Stimulated activated CD4-positive, alpha-beta T cell treated with anti-CD3 and anti-CD28 coated beads, Interleukin-4, amount 100 ng/mL, for 1 hour (primary cell): ENCODE data around the gene NPSR1.

Experiments used
- DNase-seq: peaks from one replicate; pipeline ENCODE4 v3.0.0-alpha.2; 2020

Gene NPSR1

DNA sequence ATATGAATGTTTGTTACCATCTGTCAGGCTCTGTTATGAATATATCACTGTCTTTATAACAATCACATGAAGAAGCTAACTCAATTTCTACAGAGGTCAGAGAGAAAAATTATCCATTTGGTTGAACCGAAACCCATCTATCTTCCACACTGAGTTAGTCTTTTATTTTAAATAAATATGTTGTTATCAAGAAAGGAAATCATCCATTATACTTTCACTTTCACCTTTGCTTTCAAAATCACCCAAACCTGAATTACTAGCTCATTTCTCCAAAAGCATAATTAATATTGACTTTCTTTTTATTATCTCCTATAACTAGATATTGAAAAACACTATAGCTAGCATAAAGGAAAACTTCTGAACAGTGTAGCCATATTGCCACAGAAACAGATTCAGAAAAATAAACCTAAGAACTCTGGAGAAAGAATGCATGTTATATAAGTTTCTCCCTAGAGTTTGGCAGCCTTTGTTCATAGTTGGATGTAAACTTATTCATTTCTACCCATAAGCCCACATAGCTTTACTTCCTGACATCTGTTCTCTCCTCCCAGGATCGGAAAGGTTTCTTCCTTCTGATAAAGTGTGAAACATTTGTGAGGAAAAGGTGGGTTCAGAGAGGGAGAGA, 66.0 kb downstream of the NPSR1 start:
- DNase-seq: no peak

DNA sequence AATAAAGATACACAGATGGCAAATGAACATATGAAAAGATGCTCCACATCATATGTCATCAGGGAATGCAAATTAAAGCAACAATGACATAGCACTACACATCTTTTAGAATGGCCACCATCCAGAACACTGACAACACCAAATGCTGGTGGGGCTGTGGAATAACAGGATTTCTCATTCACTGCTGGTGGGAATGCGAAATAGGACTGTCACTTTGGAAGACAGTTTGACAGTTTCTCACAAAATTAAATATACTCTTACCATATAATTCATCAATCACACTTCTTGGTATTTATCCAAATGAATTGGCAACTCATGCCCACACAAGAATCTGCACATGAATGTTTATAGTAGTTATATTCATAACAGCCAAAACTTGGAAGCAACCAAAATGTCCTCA, 68.2 kb downstream of the NPSR1 start:
- no peak for DNase-seq

DNA sequence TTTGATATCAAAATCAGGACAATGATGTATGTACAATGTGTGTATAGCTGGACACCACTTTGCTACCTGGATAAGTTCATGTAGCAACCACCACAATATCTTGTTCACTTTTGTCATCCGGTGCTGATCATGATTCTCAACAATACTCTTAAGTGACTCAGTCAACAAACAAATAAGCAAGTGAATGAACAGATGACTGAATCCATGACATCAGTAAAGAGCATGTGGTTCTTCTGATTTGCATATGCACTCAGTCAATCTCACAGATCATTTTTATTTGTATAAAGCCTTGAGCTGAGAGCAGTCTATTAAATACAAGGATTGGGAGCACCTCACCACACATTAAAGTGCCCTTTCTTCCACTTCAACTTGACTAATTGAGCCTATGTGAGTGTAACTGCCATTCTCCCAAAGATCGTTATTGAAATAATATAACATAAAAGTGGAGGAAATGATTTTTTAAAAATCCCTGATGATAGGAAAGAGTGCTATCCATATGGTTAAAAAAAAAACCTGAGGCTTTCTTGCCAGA, 69.5 kb downstream of the NPSR1 start:
- no peak for DNase-seq

DNA sequence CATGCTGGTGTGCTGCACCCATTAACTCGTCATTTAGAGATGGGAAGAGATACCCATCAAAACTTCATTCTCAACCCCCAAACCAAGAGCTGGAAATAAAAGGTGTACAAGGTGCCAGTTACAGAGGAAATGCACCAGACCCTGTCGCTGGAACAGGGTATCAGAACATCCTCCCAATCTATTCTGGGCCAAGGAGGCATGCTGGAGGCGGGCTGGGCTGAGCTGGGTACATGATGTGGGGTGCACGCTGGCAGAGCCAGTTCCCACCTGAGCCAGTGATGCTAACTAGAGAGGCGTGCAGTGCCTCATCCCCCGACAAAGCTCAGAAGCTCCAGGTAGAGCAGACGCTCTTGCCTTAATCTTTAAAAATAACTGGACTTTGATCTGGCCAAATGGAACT, 70.1 kb downstream of the NPSR1 start:
- no peak for DNase-seq

DNA sequence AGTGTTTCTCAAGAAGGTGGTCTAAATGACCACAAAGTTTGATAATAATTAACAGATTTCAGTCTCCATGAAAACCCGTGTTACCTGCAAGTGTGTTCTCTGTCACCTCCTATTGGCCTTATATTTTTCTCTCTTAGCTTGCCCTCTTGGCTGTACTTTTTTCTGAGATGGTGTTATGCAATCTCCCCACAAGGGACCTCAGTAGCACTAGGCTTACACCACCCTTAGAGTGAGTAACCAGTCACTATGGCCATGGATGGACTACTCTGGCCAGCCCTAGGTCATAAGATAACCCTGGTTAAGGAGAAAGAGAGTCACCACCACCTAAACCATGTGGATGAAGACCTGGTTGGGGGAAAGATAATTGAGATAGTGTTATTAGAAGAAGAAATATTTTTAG, 76.8 kb downstream of the NPSR1 start:
- DNase-seq: no peak

DNA sequence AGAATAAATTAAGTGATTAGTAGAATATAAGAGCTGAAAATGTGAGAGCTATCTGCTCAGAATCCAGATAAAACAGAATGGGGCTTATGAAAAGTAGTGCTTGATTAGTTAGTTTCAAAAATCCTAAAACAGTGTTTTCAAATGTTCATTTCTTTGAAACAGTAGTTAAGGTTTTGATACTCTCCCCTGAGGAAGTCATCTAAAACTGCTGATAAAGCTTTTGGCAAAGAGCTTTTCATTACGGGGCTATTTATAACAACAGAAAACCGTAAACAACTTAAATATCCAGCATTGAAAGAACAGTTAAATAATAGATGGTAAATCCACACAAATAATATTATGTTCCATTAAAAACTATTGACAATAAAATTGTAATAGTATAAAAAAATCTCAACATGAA, 77.5 kb downstream of the NPSR1 start:
- DNase-seq: no peak

DNA sequence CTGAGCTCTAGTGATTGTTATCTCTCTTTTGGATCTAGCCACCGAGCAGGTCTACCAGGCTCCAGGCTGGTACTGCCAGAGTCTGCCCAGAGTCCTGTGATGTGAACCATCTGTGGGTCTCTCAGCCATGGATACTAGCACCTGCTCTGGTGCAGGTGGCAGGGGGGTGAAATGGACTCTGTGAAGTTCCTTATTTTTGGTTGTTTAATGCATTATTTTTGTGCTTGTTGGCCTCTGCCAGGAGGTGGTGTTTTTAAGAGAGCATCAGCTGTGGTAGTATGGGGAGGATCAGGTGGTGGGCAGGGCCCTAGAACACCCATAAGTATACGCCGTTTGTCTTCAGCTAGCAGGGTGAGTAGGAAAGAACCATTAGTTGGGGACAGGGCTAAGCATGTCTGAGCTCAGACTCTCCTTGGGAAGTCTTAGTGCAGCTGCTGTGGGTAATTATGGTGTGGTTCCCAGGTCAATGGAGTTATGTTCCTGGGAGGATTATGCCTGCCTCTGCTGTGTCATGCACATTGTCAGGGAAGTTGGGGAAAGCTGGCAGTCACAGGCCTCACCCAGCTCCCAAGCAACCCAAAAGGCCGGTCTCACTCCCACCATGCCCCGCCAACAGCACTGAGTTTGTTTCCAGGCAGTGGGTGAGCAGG, 81.8 kb downstream of the NPSR1 start:
- no peak for DNase-seq

DNA sequence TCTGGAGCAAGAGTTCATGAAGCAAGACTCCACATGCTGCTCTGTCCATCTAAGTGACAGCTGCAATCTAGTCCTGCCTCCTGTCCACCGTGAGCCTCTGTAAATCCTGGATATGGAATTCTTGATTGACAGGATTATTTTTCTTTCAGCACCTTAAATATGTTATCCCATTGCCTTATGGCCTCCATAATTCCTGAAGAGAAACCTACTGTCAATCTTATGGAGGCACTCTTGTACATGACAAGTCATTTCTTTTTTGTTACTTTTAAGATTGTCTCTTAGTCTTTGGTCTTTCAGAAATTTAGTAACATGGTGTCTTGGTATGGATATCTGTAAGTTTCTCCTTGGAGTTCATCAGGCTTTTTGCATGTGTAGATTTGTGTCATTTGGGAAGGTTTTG, 82.8 kb downstream of the NPSR1 start:
- no peak for DNase-seq

DNA sequence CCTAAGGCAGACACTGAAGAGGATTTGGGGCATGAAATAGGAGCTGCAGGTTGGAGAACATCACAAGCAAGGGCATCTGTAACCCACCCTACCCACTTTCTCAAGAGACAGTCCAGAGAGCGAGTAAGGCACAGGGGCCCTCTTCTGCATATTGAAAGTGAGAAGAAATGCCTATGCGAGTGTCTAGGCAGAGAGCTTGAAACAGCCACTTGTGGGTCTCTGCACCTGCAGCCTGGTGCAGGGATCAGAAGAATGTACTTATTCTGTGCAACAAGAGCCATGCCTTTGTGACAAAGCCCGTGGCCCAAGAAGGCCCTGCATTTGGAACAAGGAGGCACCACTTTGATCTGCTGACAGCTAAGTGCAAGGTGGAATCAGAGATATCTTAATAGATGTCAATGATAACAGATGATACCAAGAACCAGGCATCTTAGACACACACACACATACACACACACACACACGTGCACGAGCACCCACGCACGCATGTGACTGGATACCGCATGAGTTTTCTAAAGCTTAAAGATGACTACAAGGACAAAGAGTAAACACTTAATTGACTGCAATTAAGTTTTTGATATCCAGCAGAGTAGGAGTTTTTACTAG, 89.3 kb downstream of the NPSR1 start:
- DNase-seq: no peak

DNA sequence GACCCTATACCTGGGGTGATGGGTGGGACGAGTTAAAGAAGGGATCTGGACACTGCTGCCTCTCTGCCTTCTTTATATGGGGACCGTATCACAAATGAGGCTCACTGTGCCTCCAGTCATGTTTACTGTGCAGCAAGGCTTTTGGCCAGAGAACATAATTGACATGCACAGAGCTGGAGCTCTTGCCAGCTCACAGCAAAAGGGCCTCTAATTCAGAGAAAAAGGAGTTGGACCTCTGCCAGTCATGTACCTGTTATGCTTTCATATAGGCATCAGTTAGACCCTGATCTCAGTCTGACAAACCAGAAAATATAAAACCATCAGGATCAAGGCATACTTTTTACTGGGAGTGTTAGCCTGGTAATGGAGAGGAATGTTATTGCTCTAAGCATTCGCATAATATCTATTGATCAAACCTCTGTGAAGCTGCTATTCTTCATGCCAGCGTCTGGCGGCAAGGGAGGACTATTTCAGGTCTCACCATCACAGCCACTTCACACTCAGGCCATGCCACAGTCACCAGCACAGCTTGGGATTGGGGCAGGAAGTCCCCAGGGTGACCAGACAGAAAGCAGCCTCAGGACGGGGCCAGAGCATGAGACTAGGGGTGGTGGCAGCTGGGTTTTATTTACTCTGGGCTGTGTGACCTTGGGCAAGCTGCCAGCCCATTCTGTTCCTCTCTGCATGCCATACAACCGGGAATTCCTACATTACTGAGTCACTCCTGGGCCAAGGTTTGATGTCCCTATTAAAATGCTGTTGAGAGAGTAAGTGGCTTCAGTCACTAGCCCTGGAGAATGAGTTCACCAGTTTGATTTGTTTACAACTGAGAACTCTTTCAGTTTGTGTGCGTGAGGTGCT, 90.1 kb downstream of the NPSR1 start:
- DNase-seq: no peak

DNA sequence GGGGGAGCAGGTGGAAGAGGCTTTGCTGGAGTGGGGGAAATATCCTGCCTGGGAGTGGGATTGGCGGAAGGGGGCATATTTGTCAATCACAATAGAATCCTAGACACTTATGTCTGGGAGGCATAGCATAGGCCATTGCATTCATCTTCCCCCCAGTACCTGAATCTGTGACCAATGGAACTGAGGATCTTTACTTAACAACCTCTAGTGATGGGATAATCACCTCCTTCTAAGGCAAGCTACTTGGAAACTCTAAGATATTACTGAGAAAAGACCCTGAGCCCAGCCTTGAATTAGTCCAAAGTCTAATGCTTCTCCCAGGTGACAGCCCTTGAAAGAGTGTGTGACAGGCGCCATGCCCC, 90.7 kb downstream of the NPSR1 start:
- no peak for DNase-seq

DNA sequence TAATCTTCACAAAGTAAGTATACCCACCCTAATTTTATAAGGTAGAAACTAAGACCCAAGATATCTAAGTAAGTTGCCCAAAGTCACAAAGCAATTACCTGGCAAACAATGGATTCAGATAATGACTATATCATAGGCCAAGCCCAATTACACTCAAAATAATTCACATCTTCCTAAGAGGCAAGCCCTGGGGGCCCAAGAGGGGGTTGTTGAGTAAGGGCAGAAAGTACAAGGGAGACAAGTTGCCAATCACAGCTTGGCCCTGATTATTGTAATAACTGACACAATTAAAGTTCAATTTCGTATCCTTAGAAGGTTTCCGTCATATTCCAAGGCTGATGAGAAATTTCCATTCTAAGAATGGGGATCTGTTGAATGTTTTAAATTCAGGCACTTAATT, 91.4 kb downstream of the NPSR1 start:
- no peak for DNase-seq

DNA sequence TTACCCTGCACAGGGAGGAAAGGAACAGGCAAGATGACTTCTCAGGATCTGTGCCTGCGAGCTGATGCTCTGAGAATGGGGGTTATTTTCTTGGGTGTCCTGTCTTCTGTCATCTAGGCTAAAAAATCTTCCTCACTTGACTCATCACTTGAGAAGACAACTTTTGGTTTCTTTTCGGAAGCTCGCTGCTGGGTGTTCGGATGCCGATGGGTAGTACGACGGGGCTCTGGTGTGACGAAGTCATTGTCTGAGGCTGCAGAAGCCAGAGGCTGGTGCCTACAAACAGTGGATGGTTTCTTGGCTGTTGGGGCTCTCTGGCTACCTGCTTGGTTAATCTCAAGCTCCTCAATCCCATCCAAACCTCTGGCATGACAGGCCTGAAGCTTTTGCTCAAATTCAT, 92.2 kb downstream of the NPSR1 start:
- DNase-seq: no peak

DNA sequence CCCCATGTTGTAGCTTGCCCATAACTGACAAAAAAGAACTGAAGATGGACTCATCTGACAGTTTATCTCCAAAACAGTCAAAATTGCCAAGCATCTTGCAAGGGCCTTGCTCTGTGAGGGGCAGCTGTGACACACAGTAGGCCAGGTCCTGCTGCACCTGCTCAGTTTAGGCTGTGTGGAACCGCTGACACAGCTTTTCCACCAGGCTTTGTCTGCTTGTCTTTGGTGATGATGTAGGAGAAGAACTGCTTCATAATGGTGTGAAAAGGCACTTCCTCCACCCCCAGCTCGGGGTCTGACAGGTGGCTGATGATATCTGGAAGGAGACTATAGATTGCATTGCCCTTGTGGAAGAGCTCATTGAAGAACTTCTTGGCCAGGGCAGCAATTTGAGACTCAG, 92.6 kb downstream of the NPSR1 start:
- DNase-seq: no peak

DNA sequence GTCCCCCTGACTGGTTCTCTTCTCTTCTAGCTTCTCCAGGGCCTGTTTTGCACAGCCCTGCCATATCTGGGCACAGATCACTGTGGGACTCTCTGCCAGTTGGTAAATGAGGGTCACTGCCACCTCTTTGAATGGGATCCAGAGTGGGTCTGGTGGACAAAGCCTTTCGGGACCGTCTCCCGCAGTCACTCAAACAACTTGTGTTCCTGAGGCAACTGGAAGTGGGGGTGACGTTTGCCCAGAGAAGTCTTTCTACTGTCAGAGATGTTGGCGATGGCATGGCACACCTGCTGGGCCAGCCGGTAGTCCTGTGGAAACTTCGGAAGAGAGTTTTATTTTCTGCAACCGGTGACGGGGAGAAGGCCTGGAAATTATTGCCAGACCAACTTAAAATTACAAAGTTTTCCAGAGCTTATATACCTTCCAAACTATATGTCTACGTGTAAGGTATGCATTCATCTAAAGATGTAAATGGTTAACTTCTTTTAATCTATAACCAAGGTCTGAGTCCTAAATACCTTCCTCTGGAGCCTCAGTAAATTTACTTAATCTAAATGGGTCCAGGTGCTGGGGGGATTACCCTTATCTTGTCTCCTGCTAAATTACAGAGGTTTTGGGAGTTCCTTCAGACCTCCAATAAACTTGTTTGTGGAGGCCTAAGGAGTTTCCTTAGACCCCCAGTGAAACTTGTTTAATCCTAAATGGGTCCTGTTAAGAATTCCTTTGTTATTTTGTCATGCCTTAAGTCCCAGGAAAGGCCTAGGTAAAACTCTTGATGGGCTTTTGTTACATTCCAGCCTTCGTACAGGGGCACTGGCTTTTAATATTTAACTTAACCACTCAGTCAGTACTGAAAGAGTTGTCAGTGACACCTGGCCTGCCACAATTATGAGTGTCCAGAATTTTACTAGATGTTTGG, 94.0 kb downstream of the NPSR1 start:
- DNase-seq: no peak

DNA sequence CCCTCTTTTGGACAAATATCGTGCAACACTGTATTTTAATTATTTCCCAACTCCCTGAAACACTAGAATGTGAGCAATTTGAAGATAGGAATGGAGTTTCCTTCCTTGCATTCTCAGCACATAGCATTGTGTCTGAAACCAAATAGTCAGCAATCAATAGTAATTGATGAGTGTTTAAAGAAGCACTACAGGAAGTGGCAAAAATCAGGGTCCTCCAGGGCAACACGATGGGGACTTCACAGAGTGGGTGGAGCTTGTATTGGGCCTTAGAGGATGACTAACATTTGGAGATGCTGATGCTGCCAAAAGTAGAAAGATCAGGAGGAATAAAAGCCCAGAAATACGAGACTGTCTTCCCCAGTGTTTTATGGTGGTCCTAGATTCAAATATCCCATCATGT, 94.9 kb downstream of the NPSR1 start:
- DNase-seq: no peak

DNA sequence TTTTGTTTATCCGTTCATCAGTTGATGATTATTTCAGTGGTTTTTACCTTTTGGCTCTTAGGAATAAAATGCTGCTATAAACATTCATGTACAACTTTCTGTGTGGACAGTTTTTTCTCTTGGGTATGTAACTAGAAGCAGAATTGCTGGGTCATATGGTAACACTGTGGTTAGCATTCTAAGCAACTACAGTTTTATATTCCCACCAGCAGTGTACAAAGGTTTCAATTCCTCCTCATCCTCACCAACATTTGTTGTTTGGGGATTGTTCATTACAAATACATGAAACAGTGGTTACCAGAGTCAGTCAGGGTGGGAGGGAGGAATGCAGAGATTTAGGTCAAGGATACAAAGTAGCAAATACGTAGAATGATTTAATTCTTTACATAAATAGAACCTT, 97.0 kb downstream of the NPSR1 start:
- DNase-seq: no peak

DNA sequence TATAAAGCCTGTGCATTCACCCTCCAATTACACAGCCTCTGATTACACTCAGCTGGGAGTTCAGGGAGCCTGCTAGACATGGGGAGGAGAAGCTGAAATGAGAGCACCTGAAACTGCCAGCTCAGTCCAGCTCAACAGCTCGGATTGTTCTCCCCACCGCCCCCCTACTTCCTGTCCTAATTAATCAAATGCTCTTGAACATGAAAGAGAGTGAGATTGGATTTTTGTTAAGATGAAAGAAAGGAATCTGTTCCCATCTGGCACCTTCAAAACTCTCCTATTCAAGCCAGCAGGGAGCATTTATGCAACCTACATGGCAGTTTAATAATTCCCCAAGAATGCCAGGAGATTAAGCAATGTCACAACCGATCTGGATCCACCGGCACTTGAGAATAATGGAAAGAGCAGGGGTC, 98.0 kb downstream of the NPSR1 start:
- DNase-seq: no peak

DNA sequence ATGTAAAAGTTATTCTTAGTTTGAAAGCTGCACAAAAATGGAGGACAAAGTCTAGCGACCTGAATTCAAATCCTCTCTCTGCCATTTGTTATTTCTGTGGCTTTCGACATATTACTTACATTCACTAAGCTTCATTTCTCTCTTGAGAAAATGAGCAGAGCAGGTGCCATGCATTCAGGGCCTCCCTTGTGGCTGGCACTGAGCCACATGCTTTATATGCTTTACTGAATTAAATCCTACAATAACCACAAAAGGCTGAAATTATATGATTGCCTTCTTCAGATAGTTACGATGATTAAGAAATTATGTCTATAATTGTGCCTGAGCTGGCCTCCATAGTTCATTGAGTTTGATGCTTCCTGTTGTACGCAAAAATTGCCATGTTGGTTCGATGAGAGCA, 98.7 kb downstream of the NPSR1 start:
- DNase-seq: no peak

DNA sequence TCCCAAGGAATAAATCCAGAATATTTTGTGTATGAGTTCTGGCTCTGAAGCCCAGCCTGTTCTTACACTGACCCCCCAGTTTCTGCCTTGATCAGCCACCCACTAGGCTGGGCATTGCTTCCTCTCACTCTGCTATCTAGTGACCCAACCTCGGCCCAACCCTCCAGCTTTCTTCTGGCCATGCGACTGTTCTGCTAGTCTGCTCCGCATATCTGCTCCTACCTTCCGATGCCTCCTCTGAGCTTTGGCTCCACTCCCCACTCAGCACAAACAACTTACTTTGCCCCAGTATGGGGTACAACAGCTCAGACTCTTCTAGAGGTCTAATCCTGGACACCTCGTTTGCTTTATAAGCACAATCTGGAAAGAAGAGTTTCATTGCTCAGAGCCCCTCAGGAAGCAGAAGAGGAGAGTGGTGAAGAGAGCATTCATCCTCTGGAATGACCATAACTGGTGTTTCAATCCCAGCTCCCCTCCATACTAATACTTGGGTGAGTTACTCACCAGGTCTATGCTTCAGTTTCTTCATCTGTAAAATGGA, 99.6 kb downstream of the NPSR1 start:
- no peak for DNase-seq

DNA sequence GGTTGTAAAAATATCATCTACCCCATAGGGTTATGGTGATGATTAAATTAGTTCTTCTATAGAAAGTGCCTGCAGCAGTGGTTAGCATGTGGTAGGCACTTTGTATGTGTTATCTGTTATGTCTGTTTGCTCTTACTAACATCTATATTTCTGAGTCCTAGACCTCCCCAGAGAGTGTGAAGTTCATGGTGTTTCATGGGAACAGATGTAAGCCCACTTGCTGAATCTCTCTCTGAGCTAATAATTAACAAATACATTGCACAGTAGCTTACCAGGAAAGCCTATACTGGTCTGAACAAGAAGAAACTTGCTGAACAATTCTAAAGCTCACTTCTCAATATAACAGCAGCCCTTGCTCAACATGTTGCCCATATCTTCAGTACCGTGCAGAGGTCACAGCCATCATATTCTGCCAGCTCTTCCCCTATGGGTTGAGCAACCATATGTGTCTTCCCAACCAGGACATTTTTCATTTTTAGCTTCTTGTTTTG, 100.1 kb downstream of the NPSR1 start:
- DNase-seq: no peak
